GM13977 (cell line): ENCODE results near the gene ATG4D.

ENCODE experiments used
- DNase-seq: peaks from one replicate; pipeline ENCODE4 v3.0.0; 2012; ENCODE audit warnings: low spot score
- in situ Hi-C: fragments of 300-500 bp; cut with MboI; formaldehyde crosslinking; loops from one replicate; pipeline ENCODE4 v1.12.0; 2022; ENCODE audit warnings: low sequenced_read_pairs, low pct_unique_long_range_greater_than_20kb, mixed read lengths, inconsistent platforms; ENCODE audit not compliant: unreplicated experiment
- TF ChIP-seq, protein P1 (sequence below): IDR thresholded peaks from 2 replicates; pipeline ENCODE4 v1.5.1; 2012; ENCODE audit warnings: mild to moderate bottlenecking, control low read depth; ENCODE audit not compliant: insufficient read depth; ENCODE audit errors: extremely low read depth, missing control alignments

Gene ATG4D

DNA sequence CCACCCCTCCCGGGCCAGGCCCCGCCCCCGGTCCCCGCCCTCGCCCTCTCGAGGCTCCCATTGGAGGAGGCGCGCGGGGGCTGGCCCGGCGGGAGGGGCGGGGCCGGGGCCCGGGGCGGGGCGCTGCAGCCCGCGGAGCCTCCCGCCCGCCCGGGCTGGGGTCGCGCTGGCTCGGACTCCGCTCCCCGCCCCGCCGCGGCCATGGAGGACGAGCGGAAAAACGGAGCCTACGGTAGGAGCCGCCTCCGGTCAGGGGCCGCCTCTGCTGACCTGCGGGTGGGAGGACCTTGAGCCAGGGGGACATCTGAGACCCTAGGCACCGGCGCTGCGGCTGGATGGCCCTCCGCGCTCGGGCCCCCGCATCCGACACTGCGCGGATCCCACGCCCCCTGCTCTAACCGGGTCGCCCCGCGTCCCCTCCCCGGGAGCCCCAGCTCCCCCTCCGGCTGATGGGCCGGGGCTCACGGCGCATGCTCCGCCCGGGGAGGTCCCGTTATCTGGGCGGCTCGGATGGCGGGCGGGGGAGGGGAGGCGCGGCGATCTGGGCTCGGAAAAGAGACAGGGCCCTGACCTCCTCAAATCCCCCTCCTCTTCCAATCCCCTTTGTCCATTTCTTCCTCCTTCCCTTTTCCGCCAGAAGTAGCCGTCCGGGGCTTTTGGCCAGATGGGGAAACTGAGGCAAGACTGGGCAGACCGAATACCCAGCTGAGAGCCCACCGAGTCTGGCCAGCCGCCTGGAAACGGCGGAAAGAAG, 58.8 kb downstream of the ATG4D start:
- in situ Hi-C loops: no loop called here
- DNase-seq: peak; percentile 98
- TF ChIP-seq, protein P1, sequence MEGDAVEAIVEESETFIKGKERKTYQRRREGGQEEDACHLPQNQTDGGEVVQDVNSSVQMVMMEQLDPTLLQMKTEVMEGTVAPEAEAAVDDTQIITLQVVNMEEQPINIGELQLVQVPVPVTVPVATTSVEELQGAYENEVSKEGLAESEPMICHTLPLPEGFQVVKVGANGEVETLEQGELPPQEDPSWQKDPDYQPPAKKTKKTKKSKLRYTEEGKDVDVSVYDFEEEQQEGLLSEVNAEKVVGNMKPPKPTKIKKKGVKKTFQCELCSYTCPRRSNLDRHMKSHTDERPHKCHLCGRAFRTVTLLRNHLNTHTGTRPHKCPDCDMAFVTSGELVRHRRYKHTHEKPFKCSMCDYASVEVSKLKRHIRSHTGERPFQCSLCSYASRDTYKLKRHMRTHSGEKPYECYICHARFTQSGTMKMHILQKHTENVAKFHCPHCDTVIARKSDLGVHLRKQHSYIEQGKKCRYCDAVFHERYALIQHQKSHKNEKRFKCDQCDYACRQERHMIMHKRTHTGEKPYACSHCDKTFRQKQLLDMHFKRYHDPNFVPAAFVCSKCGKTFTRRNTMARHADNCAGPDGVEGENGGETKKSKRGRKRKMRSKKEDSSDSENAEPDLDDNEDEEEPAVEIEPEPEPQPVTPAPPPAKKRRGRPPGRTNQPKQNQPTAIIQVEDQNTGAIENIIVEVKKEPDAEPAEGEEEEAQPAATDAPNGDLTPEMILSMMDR: no peak
